K562 (cell line): ENCODE data around the gene SKIDA1. TPM values are rescaled to one million over a fixed set of nuclear protein-coding genes. Genes with fewer than 3 reads are reported as not detected.

ENCODE experiments used
- CBX1 ChIP-seq: sonication (generic); IDR thresholded peaks from 2 replicates; pipeline ENCODE4 v1.6.1; 2016; ENCODE audit warnings: antibody characterized with exemption, low read depth, mild to moderate bottlenecking
- ETV1 ChIP-seq: fragments of 450-650 bp; conservative IDR thresholded peaks from 2 replicates; pipeline ENCODE4 v1.6.1; 2016; ENCODE audit warnings: missing genetic modification characterization, control low read depth, low read depth, missing compliant biosample characterization
- FOXK1 ChIP-seq: sonication (generic); formaldehyde crosslinking; IDR thresholded peaks from 2 replicates; pipeline ENCODE4 v1.8.0; 2022; ENCODE audit warnings: missing genetic modification reagents, mild to moderate bottlenecking, borderline replicate concordance
- IRF2 ChIP-seq: sonication (generic); formaldehyde crosslinking; IDR thresholded peaks from 2 replicates; pipeline ENCODE4 v1.8.1; 2022; ENCODE audit warnings: mild to moderate bottlenecking, missing genetic modification reagents
- MIER1 ChIP-seq: fragments of 450-650 bp; IDR thresholded peaks from 2 replicates; pipeline ENCODE4 v1.6.1; 2016; ENCODE audit warnings: antibody characterized with exemption, mild to moderate bottlenecking, low read depth
- NFIC ChIP-seq: fragments of 450-650 bp; IDR thresholded peaks from 2 replicates; pipeline ENCODE4 v1.6.1; 2017; ENCODE audit warnings: mild to moderate bottlenecking, inconsistent platforms
- NUFIP1 ChIP-seq: fragments of 450-650 bp; IDR thresholded peaks from 2 replicates; pipeline ENCODE4 v1.6.1; 2018; ENCODE audit not compliant: partially characterized antibody
- POLR2H ChIP-seq: IDR thresholded peaks from 2 replicates; pipeline ENCODE4 v1.6.1; 2016; ENCODE audit warnings: missing genetic modification characterization, low read depth, mild to moderate bottlenecking, control low read depth, missing compliant biosample characterization, moderate library complexity
- ZNF324 ChIP-seq: fragments of 250-450 bp; sonication (Bioruptor Pico); IDR thresholded peaks from 2 replicates; pipeline ENCODE4 v1.4.0; 2020; ENCODE audit warnings: mild to moderate bottlenecking
- ZNF77 ChIP-seq: fragments of 250-450 bp; sonication (Bioruptor Pico); IDR thresholded peaks from 2 replicates; pipeline ENCODE4 v1.5.0; 2020
- polyA plus RNA-seq, 8 experiments: library from polyadenylated mRNA; depleted of rRNA in 4 of 8; stranded (reverse) in 5 of 8; unstranded in 3 of 8; fragments of >200 nt; fragmentation: Nextera tagmentation in 2 of 8; fragmentation: Illumina TruSeq in 1 of 8; extraction: Ambion mirVana in 2 of 8; extraction: Trizol in 1 of 8; gene quantifications; 2 replicates each; pipeline versions ENCODE4 v1.2.1 to v1.2.3, GENCODE V29; 2011 to 2014; ENCODE audit warnings: inconsistent platforms in 1 of 8, missing spikeins in 1 of 8
- total RNA-seq, 7 experiments: library from RNA; depleted of rRNA in 6 of 7; stranded (reverse); fragments of >200 nt in 6 of 7; fragmentation: Illumina TruSeq in 2 of 7; extraction: Trizol in 2 of 7; gene quantifications; 2 replicates each; pipeline versions ENCODE4 v1.2.1 to v1.2.3, GENCODE V29; 2011 to 2021; ENCODE audit warnings: low replicate concordance in 1 of 7
- TF ChIP-seq, protein P1 (sequence below): conservative IDR thresholded peaks from 2 replicates; pipeline ENCODE4 v1.6.1; 2011; ENCODE audit warnings: low read depth, mild to moderate bottlenecking, low read length; ENCODE audit not compliant: control insufficient read depth
- TF ChIP-seq, protein P2 (sequence below): fragments of 450-650 bp; IDR thresholded peaks from 2 replicates; pipeline ENCODE4 v1.6.1; 2016; ENCODE audit warnings: mild to moderate bottlenecking, moderate library complexity
- TF ChIP-seq, protein P3 (sequence below): fragments of 250-450 bp; sonication (Bioruptor Pico); IDR thresholded peaks from 2 replicates; pipeline ENCODE4 v1.4.0; 2020; ENCODE audit warnings: mild to moderate bottlenecking

Gene SKIDA1
- total and polyA plus RNA-seq, 9 of the 15 experiments (the other 6 are each of a cell fraction or from before 2014, with no cell fraction given): 0.05 to 1.1 (median 0.42) TPM

DNA sequence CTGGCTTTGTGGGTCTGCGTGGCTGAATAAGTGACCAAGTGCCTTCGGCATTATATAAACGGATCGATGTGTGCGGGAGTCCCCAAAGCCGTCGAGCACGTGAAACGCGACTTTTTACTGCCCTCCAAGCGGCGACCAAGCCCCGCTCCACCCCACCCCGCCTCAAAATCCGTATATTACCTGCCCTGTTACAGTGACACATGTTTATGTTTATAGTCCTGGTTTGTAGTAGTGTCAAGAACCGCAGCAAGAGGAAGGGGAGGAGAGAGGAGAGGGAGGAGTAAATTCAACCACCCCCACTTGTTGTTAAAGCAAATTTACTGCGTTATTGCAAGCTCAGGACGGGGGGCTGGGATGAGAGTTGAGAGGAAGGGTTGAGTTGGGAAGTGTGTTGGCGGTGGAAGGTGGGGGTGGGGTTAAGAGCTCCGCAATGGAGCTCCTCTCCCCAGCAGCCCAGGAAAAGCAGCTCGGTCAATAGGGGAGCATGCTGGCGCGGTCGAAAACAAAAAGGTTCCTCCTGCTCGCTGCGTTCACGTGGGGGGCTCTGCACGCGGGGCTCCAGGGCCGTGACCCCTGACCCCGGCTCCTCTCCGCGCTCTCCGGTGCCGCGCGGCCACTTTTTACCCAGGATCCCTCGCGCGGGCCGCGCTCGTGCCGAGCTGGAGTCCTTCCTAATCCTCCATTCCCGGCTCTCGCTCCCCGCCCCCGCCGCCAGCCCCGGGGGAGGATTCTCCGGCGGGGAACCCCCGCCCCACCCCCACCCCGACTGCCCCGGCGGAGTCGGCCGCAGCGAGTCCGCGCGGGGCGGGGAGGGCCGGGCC, at the start of gene SKIDA1 (continued):
- no peak; the same call in 1 of the 2 replicates for TF ChIP-seq MIER1
- peak; percentile 76 for TF ChIP-seq ETV1 (tag)
- peak; percentile 93 for TF ChIP-seq FOXK1 (CRISPR knock-in tag)
- no peak for TF ChIP-seq IRF2 (CRISPR knock-in tag)
- TF ChIP-seq ZNF324 (CRISPR knock-in tag): no peak
- TF ChIP-seq NFIC: peak; percentile 30; the same call in 1 of the 2 replicates
- TF ChIP-seq, protein P1, sequence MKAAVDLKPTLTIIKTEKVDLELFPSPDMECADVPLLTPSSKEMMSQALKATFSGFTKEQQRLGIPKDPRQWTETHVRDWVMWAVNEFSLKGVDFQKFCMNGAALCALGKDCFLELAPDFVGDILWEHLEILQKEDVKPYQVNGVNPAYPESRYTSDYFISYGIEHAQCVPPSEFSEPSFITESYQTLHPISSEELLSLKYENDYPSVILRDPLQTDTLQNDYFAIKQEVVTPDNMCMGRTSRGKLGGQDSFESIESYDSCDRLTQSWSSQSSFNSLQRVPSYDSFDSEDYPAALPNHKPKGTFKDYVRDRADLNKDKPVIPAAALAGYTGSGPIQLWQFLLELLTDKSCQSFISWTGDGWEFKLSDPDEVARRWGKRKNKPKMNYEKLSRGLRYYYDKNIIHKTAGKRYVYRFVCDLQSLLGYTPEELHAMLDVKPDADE: peak; percentile 49; the same call in 1 of the 2 replicates
- TF ChIP-seq, protein P2, sequence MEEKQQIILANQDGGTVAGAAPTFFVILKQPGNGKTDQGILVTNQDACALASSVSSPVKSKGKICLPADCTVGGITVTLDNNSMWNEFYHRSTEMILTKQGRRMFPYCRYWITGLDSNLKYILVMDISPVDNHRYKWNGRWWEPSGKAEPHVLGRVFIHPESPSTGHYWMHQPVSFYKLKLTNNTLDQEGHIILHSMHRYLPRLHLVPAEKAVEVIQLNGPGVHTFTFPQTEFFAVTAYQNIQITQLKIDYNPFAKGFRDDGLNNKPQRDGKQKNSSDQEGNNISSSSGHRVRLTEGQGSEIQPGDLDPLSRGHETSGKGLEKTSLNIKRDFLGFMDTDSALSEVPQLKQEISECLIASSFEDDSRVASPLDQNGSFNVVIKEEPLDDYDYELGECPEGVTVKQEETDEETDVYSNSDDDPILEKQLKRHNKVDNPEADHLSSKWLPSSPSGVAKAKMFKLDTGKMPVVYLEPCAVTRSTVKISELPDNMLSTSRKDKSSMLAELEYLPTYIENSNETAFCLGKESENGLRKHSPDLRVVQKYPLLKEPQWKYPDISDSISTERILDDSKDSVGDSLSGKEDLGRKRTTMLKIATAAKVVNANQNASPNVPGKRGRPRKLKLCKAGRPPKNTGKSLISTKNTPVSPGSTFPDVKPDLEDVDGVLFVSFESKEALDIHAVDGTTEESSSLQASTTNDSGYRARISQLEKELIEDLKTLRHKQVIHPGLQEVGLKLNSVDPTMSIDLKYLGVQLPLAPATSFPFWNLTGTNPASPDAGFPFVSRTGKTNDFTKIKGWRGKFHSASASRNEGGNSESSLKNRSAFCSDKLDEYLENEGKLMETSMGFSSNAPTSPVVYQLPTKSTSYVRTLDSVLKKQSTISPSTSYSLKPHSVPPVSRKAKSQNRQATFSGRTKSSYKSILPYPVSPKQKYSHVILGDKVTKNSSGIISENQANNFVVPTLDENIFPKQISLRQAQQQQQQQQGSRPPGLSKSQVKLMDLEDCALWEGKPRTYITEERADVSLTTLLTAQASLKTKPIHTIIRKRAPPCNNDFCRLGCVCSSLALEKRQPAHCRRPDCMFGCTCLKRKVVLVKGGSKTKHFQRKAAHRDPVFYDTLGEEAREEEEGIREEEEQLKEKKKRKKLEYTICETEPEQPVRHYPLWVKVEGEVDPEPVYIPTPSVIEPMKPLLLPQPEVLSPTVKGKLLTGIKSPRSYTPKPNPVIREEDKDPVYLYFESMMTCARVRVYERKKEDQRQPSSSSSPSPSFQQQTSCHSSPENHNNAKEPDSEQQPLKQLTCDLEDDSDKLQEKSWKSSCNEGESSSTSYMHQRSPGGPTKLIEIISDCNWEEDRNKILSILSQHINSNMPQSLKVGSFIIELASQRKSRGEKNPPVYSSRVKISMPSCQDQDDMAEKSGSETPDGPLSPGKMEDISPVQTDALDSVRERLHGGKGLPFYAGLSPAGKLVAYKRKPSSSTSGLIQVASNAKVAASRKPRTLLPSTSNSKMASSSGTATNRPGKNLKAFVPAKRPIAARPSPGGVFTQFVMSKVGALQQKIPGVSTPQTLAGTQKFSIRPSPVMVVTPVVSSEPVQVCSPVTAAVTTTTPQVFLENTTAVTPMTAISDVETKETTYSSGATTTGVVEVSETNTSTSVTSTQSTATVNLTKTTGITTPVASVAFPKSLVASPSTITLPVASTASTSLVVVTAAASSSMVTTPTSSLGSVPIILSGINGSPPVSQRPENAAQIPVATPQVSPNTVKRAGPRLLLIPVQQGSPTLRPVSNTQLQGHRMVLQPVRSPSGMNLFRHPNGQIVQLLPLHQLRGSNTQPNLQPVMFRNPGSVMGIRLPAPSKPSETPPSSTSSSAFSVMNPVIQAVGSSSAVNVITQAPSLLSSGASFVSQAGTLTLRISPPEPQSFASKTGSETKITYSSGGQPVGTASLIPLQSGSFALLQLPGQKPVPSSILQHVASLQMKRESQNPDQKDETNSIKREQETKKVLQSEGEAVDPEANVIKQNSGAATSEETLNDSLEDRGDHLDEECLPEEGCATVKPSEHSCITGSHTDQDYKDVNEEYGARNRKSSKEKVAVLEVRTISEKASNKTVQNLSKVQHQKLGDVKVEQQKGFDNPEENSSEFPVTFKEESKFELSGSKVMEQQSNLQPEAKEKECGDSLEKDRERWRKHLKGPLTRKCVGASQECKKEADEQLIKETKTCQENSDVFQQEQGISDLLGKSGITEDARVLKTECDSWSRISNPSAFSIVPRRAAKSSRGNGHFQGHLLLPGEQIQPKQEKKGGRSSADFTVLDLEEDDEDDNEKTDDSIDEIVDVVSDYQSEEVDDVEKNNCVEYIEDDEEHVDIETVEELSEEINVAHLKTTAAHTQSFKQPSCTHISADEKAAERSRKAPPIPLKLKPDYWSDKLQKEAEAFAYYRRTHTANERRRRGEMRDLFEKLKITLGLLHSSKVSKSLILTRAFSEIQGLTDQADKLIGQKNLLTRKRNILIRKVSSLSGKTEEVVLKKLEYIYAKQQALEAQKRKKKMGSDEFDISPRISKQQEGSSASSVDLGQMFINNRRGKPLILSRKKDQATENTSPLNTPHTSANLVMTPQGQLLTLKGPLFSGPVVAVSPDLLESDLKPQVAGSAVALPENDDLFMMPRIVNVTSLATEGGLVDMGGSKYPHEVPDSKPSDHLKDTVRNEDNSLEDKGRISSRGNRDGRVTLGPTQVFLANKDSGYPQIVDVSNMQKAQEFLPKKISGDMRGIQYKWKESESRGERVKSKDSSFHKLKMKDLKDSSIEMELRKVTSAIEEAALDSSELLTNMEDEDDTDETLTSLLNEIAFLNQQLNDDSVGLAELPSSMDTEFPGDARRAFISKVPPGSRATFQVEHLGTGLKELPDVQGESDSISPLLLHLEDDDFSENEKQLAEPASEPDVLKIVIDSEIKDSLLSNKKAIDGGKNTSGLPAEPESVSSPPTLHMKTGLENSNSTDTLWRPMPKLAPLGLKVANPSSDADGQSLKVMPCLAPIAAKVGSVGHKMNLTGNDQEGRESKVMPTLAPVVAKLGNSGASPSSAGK: peak; percentile 80
- TF ChIP-seq NUFIP1: no peak
- TF ChIP-seq POLR2H (tag): peak; percentile 74
- TF ChIP-seq, protein P3, sequence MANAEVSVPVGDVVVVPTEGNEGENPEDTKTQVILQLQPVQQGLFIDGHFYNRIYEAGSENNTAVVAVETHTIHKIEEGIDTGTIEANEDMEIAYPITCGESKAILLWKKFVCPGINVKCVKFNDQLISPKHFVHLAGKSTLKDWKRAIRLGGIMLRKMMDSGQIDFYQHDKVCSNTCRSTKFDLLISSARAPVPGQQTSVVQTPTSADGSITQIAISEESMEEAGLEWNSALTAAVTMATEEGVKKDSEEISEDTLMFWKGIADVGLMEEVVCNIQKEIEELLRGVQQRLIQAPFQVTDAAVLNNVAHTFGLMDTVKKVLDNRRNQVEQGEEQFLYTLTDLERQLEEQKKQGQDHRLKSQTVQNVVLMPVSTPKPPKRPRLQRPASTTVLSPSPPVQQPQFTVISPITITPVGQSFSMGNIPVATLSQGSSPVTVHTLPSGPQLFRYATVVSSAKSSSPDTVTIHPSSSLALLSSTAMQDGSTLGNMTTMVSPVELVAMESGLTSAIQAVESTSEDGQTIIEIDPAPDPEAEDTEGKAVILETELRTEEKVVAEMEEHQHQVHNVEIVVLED: no peak
- no peak for TF ChIP-seq ZNF77 (CRISPR knock-in tag)
- TF ChIP-seq CBX1: no peak
